Stimulated activated CD8-positive, alpha-beta memory T cell treated with anti-CD3 and anti-CD28 coated beads, Interleukin-15, amount 100 ng/mL, for 24 hours (primary cell): Measurements from ENCODE around the gene CHST7.

ENCODE experiments used
- DNase-seq: peaks from one replicate; pipeline ENCODE4 v3.0.0-alpha.2; 2020; ENCODE audit warnings: low read depth

The CHST7 gene

GRCh38 chrX:46607916-46608315 lies 34.4 kb downstream of the CHST7 start:
- no peak for DNase-seq

- DNase-seq = no peak
These were observed 36.6 kb downstream of the CHST7 start for GRCh38 chrX:46610070-46610658.

- DNase-seq = no peak
These were observed 38.2 kb downstream of the CHST7 start for GRCh38 chrX:46611658-46612362.

DNA sequence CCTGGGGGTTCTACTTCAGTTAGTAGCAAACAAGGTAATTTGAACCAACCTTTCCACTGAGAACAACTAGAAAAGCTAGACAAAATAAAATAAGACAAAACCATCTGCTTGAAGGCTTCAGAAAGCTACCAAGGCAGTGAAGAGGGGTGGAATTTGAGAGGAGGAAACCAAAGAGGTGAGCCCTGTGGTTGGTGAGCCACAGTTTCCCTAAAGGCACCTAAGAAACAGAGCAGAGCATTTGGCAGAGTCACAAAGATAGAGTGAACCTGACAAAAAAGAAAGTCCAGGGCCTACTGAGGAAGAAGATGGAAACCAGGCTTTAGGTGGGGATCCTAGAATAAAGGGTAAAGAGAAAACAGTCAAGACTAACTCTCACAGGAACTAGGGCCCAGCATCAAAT lies 44.3 kb downstream of the CHST7 start:
- DNase-seq = no peak

DNA sequence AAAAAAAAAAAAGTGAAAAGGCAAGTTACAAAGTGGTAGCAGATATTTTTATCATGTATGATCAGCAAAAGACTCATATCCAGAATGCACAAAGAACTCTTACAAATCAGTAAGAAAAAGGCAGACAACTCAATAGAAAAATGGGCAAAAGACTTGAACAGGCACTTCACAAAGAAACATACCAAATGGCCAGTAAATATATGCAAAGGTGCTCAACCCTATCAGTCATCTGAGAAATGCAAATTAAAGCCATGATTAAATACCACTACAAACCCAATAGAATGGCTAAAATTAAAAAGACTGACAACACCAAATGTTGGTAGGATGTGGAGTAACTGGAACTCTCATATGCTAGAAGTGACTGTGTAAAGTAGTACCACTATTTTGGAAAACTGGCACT lies 45.4 kb downstream of the CHST7 start:
- DNase-seq = no peak

- DNase-seq = no peak
These were observed 46.9 kb downstream of the CHST7 start for GRCh38 chrX:46620505-46620904.

GRCh38 chrX:46621572-46621971 lies 48.0 kb downstream of the CHST7 start:
- no peak for DNase-seq

DNA sequence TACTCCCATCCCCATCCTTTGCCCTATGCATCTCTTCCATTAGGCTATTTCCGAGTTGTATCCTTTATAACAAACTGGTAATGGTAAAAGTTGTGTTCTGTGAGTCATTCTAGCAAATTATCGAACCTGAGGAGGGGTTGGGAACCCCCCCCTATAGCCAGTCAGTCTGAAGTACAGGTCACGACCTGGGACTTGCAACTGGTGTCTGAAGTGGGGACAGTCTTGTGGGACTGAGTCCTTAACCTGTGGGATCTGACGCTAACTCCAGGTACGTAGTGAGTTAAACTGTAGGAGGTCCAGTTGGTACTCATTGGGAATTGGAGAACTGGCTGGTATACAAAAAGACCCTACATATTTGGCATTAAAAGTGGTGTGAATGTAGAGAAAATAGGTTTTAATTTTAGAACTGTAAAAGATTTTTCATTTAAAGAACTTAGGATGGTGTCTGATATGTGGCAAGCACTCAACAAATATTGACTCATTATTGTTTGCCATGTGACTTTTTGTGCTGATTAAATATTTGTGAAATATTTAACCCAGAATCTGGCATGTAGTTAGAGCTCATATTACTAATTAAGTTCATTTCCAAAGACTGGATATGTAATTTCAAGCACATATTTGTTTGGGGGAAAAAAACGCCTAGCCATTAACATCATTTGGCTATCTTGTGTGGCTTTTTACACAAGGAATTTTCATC lies 50.7 kb downstream of the CHST7 start:
- DNase-seq = no peak

GRCh38 chrX:46626566-46626965 lies 53.0 kb downstream of the CHST7 start:
- no peak for DNase-seq

DNA sequence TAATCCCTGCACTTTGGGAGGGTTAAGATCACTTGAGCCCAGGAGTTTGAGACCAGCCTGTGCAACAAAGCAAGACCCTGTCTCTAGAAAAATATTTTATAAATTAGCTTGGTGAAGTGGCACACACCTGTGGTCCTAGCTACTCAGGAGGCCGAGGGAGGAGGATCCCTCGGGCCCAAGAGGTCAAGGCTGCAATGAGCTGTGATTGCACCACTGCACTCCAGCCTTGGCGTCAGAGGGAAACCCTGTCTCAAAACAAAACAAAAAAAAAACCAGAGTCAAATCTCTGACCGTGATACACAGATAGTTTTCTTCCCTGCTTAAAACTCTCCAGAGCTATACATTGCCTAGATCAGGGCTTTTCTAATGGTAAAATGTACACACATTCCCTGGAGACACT lies 53.5 kb downstream of the CHST7 start:
- no peak for DNase-seq

DNA sequence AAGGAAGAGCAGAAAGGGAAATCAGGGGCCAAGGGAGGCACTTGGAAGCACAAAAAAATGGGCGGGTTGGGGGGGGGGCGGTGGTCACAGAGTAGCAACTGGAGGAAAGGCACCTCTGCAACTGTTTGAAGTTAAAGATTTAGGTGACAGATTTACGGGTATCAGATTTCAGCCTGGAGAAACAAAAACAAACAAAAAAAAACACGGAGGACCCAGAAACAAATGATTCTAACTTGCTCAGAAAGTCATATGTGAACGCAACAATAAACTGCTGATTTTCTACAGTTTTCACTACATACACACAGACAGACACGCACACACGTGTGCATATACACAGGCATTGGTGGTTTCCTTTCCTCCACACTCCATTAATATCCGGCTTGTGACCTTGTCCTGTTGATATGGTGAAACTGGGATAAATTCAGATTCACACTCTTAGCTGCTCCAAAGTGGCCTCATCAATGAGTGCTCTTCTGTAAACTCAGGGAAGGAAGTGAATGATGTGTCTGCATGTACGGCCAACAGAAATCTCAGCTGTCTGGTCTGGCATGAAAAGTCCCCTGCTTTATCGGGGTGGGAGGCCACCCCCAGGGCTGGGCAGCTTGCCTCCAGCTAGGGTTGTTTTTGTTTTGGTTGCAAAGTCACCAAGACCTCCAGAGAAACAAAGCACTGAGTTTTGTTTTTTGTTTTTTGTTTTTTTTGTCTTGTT lies 54.3 kb downstream of the CHST7 start:
- no peak for DNase-seq

- DNase-seq = no peak
These were observed 55.2 kb downstream of the CHST7 start for GRCh38 chrX:46628460-46629371.

DNA sequence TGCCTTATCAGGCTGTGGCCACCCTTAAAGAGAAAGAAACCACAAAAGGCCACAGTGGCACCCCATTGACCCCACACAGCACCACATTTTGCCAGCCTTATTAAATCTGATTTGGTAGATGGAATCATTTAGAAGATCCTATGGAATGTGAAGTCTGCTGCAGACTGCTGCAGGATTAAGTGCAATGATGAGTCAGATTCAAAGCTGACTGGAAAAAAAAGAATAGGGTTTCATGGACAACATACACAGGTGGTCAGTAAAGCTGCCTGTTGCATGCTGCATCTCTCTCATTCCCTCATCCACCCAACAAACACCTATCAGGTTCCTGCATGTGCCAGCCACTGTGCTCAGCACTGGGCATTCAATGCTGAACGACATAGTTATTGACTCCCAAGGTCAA lies 56.6 kb downstream of the CHST7 start:
- DNase-seq = no peak

DNA sequence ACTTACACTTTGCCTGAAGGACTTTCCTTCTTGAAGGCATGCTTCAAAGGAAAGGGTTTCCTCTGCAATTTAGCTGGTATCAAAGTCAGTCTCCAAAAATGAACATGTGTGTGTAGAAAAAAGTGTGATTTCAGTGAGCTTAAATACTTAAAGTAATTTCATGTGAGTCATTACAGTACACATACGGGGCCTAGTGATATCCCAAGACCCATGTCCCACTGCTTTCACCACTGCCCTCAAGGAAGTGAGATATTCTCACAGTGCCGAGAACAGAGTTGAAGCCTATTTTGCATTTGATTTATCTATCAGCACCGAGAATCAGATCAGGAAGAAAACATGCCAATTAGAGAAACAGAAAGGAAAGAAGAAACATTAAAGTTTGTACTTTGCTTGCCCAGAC lies 61.0 kb downstream of the CHST7 start:
- DNase-seq = no peak

GRCh38 chrX:46635186-46635585 lies 61.6 kb downstream of the CHST7 start:
- no peak for DNase-seq

- no peak for DNase-seq
These were observed 62.7 kb downstream of the CHST7 start for GRCh38 chrX:46636223-46636622.

DNA sequence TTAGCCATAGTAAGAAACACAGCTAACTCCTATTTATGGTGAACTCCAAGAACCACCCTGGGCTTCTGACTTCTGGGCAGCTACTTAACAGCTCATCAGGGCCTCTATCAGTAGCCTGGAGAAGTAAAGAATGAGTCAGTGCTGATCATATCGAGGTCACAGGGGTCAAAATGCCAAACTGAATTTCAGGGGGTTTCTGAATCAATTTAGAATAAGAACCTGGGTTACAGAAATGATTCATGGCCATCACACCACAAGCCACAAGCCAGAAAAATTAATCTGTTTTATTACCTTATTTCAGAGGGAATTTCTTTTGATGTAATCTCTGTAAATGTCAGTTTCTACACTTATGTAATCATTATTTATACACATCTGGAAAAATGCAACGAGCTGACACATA lies 64.4 kb downstream of the CHST7 start:
- DNase-seq = no peak

- no peak for DNase-seq
These were observed 68.6 kb downstream of the CHST7 start for GRCh38 chrX:46642145-46642544.

- no peak for DNase-seq
These were observed 70.1 kb downstream of the CHST7 start for GRCh38 chrX:46643636-46644035.

DNA sequence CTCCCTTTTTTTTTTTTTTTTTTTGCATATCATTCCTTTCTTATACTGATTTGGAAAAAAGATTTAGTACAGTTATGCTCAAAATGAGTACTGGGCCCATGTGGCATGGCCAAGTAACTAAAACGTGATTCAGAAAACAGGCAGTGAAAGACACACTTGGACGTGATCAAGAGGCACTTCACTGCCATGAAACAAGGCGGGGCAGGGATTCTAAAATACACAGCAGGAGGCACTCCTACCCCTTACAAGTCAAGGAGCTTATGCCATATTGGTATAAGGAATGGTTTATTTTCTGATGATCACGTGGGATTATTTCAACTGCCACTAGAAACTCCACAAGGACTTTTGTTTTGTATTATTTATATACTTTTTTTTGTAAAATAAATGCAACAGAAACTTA lies 72.0 kb downstream of the CHST7 start:
- no peak for DNase-seq

GRCh38 chrX:46647251-46647650 lies 73.7 kb downstream of the CHST7 start:
- DNase-seq = no peak
